Fibroblast of skin of left quadriceps (primary cell): ENCODE data around the gene CDC14C.
A peak's percentile ranks its signal among the peaks of the same experiment; 100 is the strongest.
"Not testable (repeated sequence)": the region's sequence is repeated elsewhere in the genome, so short reads cannot be mapped to it uniquely, and the experiment has no call there.

Experiments
- DNase-seq, 2 experiments: peaks; one replicate each; pipeline ENCODE4 v3.0.0-alpha.2; 2013; ENCODE audit warnings: low read depth in 2 of 2

CDC14C gene

GRCh38 chr7:48924433-48924832 is at the start of gene CDC14C:
CDC14C (plus strand) TSS chr7:48924547; CDS start chr7:48924673, 126 bp downstream.
- no peak for DNase-seq

DNA sequence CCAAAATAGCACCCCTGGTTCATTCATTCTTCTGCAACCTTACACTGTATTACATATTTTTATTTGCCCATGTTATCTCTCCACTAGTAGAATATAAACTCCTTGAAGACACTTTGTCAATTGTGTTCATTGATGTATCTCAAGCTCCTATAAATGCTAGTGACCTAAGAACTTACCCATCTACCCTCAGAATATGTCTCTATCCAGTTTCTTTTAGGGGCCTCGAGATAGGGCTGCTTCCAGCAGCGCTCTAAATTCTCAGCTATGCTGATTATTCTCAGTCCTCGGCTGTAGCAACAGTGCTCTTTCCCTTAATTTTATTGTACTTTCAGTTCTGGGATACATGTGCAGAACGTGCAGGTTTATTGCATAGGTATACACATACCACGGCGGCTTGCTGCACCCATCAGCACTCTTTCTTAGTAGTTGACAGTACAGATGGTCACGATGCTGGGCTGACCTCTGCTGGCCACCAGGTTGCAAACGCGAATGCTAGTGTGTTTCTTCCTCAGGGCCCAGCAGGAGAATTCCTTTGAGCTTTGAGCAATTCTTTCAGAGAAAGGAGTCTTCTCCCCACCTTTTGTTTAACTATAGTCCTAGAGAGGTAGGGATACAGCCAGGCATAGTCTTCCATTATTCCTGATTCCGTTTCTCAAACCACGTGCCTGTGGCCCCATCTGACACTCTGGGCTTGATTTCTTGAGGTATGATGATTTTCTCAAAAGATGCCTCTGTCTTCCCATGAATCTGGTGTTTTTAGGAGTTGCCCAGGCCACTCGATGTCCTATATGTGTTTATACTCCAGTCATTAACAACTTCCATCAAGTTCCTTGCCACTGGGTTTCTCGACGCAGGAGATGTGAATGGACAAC is 49.1 kb upstream of the CDC14C start:
- no peak for DNase-seq

GRCh38 chr7:48876087-48876486 is 48.3 kb upstream of the CDC14C start:
- no peak for DNase-seq

GRCh38 chr7:48880851-48881250 is 43.5 kb upstream of the CDC14C start:
- no peak for DNase-seq

GRCh38 chr7:48887500-48887899 is 36.8 kb upstream of the CDC14C start:
- no peak for DNase-seq

- no peak for DNase-seq
These were observed 29.8 kb upstream of the CDC14C start for GRCh38 chr7:48894574-48894973.

- DNase-seq: no peak
These were observed 24.4 kb upstream of the CDC14C start for GRCh38 chr7:48899932-48900331.

DNA sequence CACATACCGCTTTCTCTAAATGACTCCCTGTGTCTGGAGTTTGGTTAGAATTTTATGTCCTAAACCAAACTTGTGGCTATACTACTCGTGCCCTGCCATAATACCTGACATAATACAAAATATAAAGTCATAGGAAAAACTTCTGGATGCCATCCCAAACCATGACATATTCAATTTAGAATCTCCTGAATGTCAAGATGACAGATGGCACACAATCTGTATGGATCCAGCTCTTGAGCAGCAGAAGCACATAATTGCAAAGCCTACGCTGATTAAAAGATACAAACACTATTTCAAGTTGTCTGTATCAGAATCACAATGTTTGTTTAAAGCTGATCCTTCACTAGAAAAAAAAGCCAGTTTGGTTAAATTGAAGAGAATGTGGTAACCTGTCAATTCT is 22.4 kb upstream of the CDC14C start:
- DNase-seq: no peak

GRCh38 chr7:48904975-48905374 is 19.4 kb upstream of the CDC14C start:
- DNase-seq: no peak

DNA sequence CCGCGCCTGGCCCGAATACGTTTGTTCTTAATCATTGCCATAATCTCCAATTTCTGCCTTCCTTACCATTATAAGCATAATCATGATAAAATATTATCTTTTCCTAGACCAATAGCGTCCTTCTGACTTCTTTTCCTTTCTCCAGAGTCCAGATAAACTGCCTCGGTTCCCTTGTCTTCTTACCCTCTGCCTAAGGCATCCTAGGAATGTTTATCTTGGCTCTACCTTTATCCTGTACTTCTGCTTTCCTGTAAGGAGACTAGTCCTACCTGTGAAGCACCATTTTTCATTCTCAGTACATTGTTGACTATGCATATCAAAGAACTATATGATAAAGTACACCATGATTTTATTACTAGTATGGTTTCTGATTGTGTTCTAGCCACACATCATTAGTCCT is 18.7 kb upstream of the CDC14C start:
- DNase-seq: not testable (repeated sequence)

- DNase-seq: not testable (repeated sequence)
These were observed 14.5 kb upstream of the CDC14C start for GRCh38 chr7:48909887-48910286.

GRCh38 chr7:48931481-48931880 is 7.1 kb downstream of the CDC14C start:
- no peak for DNase-seq

DNA sequence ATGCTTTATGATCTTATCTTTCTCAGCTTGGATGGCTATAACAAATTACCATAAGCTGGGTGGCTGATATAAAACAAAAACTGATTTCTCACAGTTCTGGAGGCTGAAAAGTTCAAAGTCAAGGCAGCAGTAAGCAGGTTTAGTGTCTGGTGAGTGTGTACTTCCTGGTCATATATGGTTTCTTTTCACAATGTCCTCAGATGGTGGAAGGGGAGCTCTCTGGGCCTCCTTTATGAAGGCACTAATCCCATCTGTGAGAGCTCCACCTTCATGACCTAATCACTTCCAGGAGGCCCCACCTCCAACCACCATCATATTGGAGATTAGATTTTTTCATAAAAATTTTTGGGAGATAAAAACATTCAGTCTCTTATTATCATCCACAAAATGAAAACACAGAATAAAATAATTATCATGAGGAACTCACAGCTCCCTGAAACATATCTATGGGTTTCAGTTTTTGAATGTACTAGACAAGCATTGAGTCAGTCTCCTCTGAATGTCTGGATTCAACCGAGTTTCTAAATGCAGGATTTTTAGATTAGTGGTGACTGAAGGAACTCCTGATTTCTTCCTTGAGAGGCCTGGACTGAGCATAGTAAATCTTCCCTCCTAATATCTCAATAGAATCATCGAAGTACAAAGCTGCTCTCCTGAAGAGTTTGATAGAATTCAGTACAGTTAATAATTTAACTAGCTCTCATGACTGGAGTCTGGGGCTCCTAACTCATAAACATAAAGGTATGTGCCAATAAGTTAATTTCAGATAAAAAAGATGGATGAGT is 8.0 kb downstream of the CDC14C start:
- DNase-seq: no peak

GRCh38 chr7:48933549-48934085 is 9.3 kb downstream of the CDC14C start:
- DNase-seq: peak; percentile 61 to 64

GRCh38 chr7:48938539-48939295 is 14.4 kb downstream of the CDC14C start:
- DNase-seq: peak; percentile 49 to 61

- DNase-seq: no peak
These were observed 19.1 kb downstream of the CDC14C start for GRCh38 chr7:48943279-48943990.

GRCh38 chr7:48955916-48956315 is 31.6 kb downstream of the CDC14C start:
- DNase-seq: no peak

DNA sequence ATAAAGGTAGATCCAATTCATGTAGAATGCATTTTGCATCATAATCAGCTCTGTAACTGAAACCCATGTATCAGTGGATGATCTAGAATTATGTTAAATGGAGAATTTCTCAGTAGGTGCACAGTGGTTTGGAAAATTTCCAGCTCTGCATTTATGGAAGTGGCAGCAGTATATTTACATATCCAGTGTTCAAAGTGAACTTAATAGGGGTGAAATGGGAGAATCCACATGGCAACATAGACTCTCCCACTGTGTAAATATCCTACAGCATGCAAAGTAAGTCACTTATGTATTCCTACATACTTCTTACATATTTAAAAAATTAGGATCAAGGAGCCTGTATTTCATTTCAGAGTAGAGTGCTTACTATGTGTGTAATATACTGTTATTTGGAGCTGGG is 35.3 kb downstream of the CDC14C start:
- DNase-seq: no peak

GRCh38 chr7:48962821-48963505 is 38.6 kb downstream of the CDC14C start:
- DNase-seq: peak; percentile 73 to 78

DNA sequence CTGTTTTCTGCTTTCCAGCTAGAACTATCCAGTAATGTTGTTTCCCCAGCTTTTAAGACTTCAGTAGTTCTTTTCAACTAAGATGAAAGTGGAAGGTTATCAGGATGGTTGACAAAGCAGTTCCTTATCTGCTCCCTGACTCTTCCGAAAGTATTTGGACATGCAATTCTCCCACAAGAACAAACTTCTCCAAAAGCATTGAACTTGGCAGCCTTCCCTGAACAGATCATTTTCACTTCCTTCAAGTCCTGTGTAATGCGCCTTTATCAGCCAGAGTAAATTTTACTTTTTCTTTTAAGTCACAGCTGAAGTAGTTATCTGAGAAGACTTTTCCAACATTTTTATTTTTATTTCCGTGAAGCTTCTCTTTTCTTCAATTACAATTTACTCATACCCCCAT is 39.7 kb downstream of the CDC14C start:
- DNase-seq: peak; percentile 32 to 37

GRCh38 chr7:48971173-48971572 is 46.8 kb downstream of the CDC14C start:
- no peak for DNase-seq
